GM21367 (cell line): Measurements from ENCODE around the gene MAP6.

Experiments used
- ATAC-seq: cut with Tn5 transposase; IDR thresholded peaks from one replicate; pipeline ENCODE4 v1.9.1; 2021; ENCODE audit not compliant: unreplicated experiment

MAP6 gene

GRCh38 chr11:75667255-75667830, 1.5 kb downstream of the MAP6 start:
- no peak for ATAC-seq

- ATAC-seq = no peak
Observed at GRCh38 chr11:75665990-75666389, 2.8 kb downstream of the MAP6 start.

GRCh38 chr11:75665126-75665525, 3.7 kb downstream of the MAP6 start:
- ATAC-seq = no peak

GRCh38 chr11:75664389-75664788, 4.4 kb downstream of the MAP6 start:
- no peak for ATAC-seq

- ATAC-seq = no peak
Observed at GRCh38 chr11:75663808-75664207, 5.0 kb downstream of the MAP6 start.

GRCh38 chr11:75659836-75660235, 9.0 kb downstream of the MAP6 start:
- ATAC-seq = no peak

- no peak for ATAC-seq
Observed at GRCh38 chr11:75656044-75656727, 12.7 kb downstream of the MAP6 start.

GRCh38 chr11:75655605-75656004, 13.2 kb downstream of the MAP6 start:
- no peak for ATAC-seq

- no peak for ATAC-seq
Observed at GRCh38 chr11:75654314-75654713, 14.5 kb downstream of the MAP6 start.

GRCh38 chr11:75653532-75653931, 15.3 kb downstream of the MAP6 start:
- no peak for ATAC-seq

GRCh38 chr11:75652936-75653335, 15.9 kb downstream of the MAP6 start:
- ATAC-seq = no peak

- ATAC-seq = no peak
Observed at GRCh38 chr11:75651218-75651617, 17.6 kb downstream of the MAP6 start.

GRCh38 chr11:75650167-75650723, 18.6 kb downstream of the MAP6 start:
- no peak for ATAC-seq

GRCh38 chr11:75644946-75645345, 23.9 kb downstream of the MAP6 start:
- ATAC-seq = no peak

GRCh38 chr11:75644370-75644769, 24.5 kb downstream of the MAP6 start:
- no peak for ATAC-seq

- ATAC-seq = no peak
Observed at GRCh38 chr11:75642402-75643113, 26.3 kb downstream of the MAP6 start.

GRCh38 chr11:75639762-75640181, 29.1 kb downstream of the MAP6 start:
- no peak for ATAC-seq

GRCh38 chr11:75637998-75638397, 30.8 kb downstream of the MAP6 start:
- ATAC-seq = no peak

- no peak for ATAC-seq
Observed at GRCh38 chr11:75635066-75635862, 33.6 kb downstream of the MAP6 start.

- ATAC-seq = no peak
Observed at GRCh38 chr11:75633409-75634066, 35.3 kb downstream of the MAP6 start.

- no peak for ATAC-seq
Observed at GRCh38 chr11:75632962-75633361, 35.9 kb downstream of the MAP6 start.
